ENCODE data around the gene COPE.
"Not testable (repeated sequence)": the region's sequence is repeated elsewhere in the genome, so short reads cannot be mapped to it uniquely, and the experiment has no call there.

COPE gene

GRCh38 chr19:18921593-18921992 lies 2.4 kb upstream of the COPE start:
- Histone ChIP-seq H3K9ac (ENCODE audit: low read length in 2 of 2) (no peak overlapping the region), H3K4me3 (ENCODE audit: low read length in 2 of 2) (no peak overlapping the region), H3K36me3 (ENCODE audit: control insufficient read depth in 2 of 2, insufficient read depth in 2 of 2, low read length in 2 of 2) (peaks cover 25 to 37% of the 10 kb centered on the region in 2 donors), H3K27me3 (ENCODE audit: control insufficient read depth in 1 of 2, insufficient read depth in 2 of 2, low read length in 2 of 2) (no peaks in the 10 kb centered on the region), H3K4me1 (ENCODE audit: control insufficient read depth, insufficient read depth, low read length) (peaks cover 28% of the 10 kb centered on the region), H3K9me3 (ENCODE audit: control insufficient read depth in 2 of 2, low read length in 2 of 2) (no peaks in the 10 kb centered on the region), H3K27ac (ENCODE audit: low read length) (no peak overlapping the region)

GRCh38 chr19:18920400-18920799 lies 1.2 kb upstream of the COPE start:
- Histone ChIP-seq H3K9me3 (ENCODE audit: control insufficient read depth in 2 of 2, low read length in 2 of 2) (no peaks in the 10 kb centered on the region), H3K27me3 (ENCODE audit: control insufficient read depth in 1 of 2, insufficient read depth in 2 of 2, low read length in 2 of 2) (no peaks in the 10 kb centered on the region), H3K9ac (ENCODE audit: low read length in 2 of 2) (peak overlapping the region; percentile 90 to 95), H3K36me3 (ENCODE audit: control insufficient read depth in 2 of 2, insufficient read depth in 2 of 2, low read length in 2 of 2) (peaks cover 23 to 30% of the 10 kb centered on the region in 2 donors), H3K27ac (ENCODE audit: low read length) (no peak overlapping the region), H3K4me1 (ENCODE audit: control insufficient read depth, insufficient read depth, low read length) (peaks cover 33% of the 10 kb centered on the region), H3K4me3 (ENCODE audit: low read length in 2 of 2) (peak overlapping the region; percentile 93 to 100)

DNA sequence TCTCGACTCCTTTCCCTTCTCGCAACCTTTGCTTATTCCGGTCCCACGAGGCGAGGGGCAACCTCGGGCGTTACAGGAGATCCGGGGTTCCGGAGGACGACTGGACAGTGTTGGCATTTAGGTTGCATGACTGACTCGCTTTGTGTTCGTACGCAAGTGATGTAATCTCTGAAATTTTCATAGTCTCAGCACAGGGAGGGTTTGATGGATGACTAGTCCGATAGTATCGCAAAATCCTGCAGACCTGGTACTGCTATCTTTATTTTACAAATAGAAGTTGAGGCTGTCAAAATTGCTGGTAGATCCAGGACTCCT lies 670 bp upstream of the COPE start:
- no peaks in the 10 kb centered on the region for H3K27me3 ChIP-seq (ENCODE audit: control insufficient read depth in 1 of 2, insufficient read depth in 2 of 2, low read length in 2 of 2)
- no peaks in the 10 kb centered on the region for H3K9me3 ChIP-seq (ENCODE audit: control insufficient read depth in 2 of 2, low read length in 2 of 2)
- H3K9ac ChIP-seq (ENCODE audit: low read length in 2 of 2), result peak overlapping the region; percentile 90 to 95
- peaks cover 25 to 27% of the 10 kb centered on the region in 2 donors for H3K36me3 ChIP-seq (ENCODE audit: control insufficient read depth in 2 of 2, insufficient read depth in 2 of 2, low read length in 2 of 2)
- peaks cover 34% of the 10 kb centered on the region for H3K4me1 ChIP-seq (ENCODE audit: control insufficient read depth, insufficient read depth, low read length)
- peak overlapping the region; percentile 71 for H3K27ac ChIP-seq (ENCODE audit: low read length)
- H3K4me3 ChIP-seq (ENCODE audit: low read length in 2 of 2), result peak overlapping the region; percentile 93 to 100

DNA sequence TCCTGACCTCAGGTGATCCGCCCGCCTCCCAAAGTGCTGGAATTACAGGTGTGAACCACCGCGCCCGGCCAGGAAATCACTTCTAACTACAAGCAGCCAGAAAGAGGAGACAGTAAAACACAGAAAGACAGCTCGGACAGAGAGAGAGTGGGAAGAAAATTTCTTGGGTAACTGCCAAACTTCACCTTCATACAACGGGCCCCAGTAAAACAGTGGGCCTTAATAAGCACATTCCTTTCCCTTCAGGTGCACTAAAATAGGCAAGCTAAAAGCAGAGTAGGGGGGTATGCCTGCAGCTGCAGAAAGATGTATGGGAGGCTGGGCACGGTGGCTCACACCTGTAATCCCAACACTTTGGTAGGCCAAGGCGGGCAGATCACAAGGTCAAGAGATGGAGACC lies 1.6 kb downstream of the COPE start:
- H3K9me3 ChIP-seq (ENCODE audit: control insufficient read depth in 2 of 2, low read length in 2 of 2); H3K4me3 ChIP-seq (ENCODE audit: low read length in 2 of 2); H3K27ac ChIP-seq (ENCODE audit: low read length); H3K27me3 ChIP-seq (ENCODE audit: control insufficient read depth in 1 of 2, insufficient read depth in 2 of 2, low read length in 2 of 2); H3K9ac ChIP-seq (ENCODE audit: low read length in 2 of 2): not testable (repeated sequence)
- H3K4me1 ChIP-seq (ENCODE audit: control insufficient read depth, insufficient read depth, low read length), result peaks cover 34% of the 10 kb centered on the region
- H3K36me3 ChIP-seq (ENCODE audit: control insufficient read depth in 2 of 2, insufficient read depth in 2 of 2, low read length in 2 of 2), result peaks cover 16% of the 10 kb centered on the region in 2 donors

DNA sequence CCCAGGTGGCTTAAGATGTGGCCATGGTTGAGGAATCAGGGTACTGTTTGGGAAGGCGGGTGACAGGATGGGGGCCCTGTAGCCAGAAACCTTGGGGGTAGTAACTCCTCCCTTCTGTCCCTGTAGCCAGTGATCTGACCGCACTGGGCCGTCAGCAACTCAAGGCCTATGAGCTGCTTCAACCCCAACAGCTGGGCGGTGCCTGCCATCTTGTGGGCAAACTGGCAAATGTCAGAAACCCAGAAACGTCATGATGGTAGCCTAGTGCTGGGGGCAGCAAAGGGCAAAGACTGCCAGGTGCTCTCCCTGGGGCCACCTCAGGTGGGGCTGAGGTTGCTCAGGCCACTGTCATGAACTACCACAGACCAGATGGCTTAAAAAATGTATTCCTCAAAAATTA lies 3.5 kb downstream of the COPE start:
- no peaks in the 10 kb centered on the region for H3K9me3 ChIP-seq (ENCODE audit: control insufficient read depth in 2 of 2, low read length in 2 of 2)
- no peaks in the 10 kb centered on the region for H3K27me3 ChIP-seq (ENCODE audit: control insufficient read depth in 1 of 2, insufficient read depth in 2 of 2, low read length in 2 of 2)
- peaks cover 9 to 12% of the 10 kb centered on the region in 2 donors for H3K36me3 ChIP-seq (ENCODE audit: control insufficient read depth in 2 of 2, insufficient read depth in 2 of 2, low read length in 2 of 2)
- no peak overlapping the region for H3K27ac ChIP-seq (ENCODE audit: low read length)
- H3K4me3 ChIP-seq (ENCODE audit: low read length in 2 of 2), result no peak overlapping the region
- H3K4me1 ChIP-seq (ENCODE audit: control insufficient read depth, insufficient read depth, low read length), result peaks cover 29% of the 10 kb centered on the region
- no peak overlapping the region for H3K9ac ChIP-seq (ENCODE audit: low read length in 2 of 2)

DNA sequence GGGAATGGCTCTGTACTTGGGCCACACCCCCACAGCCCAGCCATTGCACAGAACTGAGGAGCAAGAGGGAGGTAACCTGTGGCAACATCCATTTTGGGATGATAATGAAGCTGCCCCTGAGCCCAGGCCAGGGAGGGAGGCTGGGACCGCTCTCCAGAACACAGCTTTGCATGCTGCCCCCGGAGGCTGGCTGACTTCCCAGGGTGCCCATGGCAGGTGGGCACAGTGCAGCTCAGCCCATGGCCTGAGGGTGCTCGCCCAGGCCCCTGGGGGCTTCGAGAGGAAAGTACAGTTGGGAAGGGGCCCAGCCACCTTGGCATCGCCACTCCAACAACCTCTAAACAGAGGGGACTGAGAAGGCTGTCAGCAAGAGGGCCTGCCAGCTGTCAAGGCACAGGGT lies 5.7 kb downstream of the COPE start:
- Histone ChIP-seq H3K9me3 (ENCODE audit: control insufficient read depth in 2 of 2, low read length in 2 of 2) (no peaks in the 10 kb centered on the region), H3K4me3 (ENCODE audit: low read length in 2 of 2) (no peak overlapping the region), H3K4me1 (ENCODE audit: control insufficient read depth, insufficient read depth, low read length) (peaks cover 15% of the 10 kb centered on the region), H3K27ac (ENCODE audit: low read length) (no peak overlapping the region), H3K27me3 (ENCODE audit: control insufficient read depth in 1 of 2, insufficient read depth in 2 of 2, low read length in 2 of 2) (no peaks in the 10 kb centered on the region), H3K9ac (ENCODE audit: low read length in 2 of 2) (no peak overlapping the region), H3K36me3 (ENCODE audit: control insufficient read depth in 2 of 2, insufficient read depth in 2 of 2, low read length in 2 of 2) (peaks cover 12% of the 10 kb centered on the region in 2 donors)

- Histone ChIP-seq H3K9me3 (ENCODE audit: control insufficient read depth in 2 of 2, low read length in 2 of 2) (no peaks in the 10 kb centered on the region), H3K36me3 (ENCODE audit: control insufficient read depth in 2 of 2, insufficient read depth in 2 of 2, low read length in 2 of 2) (peaks cover 12% of the 10 kb centered on the region in 2 donors), H3K27me3 (ENCODE audit: control insufficient read depth in 1 of 2, insufficient read depth in 2 of 2, low read length in 2 of 2) (no peaks in the 10 kb centered on the region), H3K4me3 (ENCODE audit: low read length in 2 of 2) (no peak overlapping the region), H3K9ac (ENCODE audit: low read length in 2 of 2) (no peak overlapping the region), H3K27ac (ENCODE audit: low read length) (no peak overlapping the region), H3K4me1 (ENCODE audit: control insufficient read depth, insufficient read depth, low read length) (peaks cover 12% of the 10 kb centered on the region)
These were observed 6.3 kb downstream of the COPE start for GRCh38 chr19:18912933-18913332.

DNA sequence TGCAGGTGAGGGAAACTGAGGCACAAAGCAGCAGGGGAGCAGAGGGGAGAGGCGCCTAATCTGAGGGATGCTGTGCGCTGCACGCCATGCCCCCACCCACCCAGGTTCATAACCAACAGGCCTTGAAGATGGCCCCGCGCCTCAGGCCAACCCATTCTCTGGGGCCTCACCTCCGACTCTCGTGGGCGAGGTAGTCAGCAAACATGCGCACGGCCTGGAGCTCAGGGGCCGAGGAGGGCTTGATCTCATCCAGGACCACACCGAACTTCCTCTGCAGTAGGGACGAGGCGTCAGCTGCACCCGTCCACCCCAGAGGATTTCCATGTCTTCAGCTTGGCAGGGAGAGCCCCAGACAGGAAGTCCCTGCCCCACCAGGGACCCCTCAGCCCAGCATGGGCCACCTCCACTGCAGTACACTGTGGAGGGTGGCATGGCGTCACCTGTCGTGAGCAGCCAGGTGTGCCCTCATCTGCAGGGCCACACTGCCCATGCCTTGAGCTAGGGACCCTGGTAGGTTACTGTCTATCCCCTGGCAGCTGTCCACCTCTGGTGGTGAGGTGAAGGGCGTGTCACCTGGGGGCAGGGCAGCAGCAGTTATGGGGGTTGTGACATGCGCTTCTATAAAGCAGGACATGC lies 8.3 kb downstream of the COPE start:
- Histone ChIP-seq H3K27ac (ENCODE audit: low read length) (no peak overlapping the region), H3K4me3 (ENCODE audit: low read length in 2 of 2) (no peak overlapping the region), H3K9me3 (ENCODE audit: control insufficient read depth in 2 of 2, low read length in 2 of 2) (no peaks in the 10 kb centered on the region), H3K9ac (ENCODE audit: low read length in 2 of 2) (no peak overlapping the region), H3K36me3 (ENCODE audit: control insufficient read depth in 2 of 2, insufficient read depth in 2 of 2, low read length in 2 of 2) (peaks cover 21 to 23% of the 10 kb centered on the region in 2 donors), H3K27me3 (ENCODE audit: control insufficient read depth in 1 of 2, insufficient read depth in 2 of 2, low read length in 2 of 2) (no peaks in the 10 kb centered on the region), H3K4me1 (ENCODE audit: control insufficient read depth, insufficient read depth, low read length) (peaks cover 5% of the 10 kb centered on the region)

DNA sequence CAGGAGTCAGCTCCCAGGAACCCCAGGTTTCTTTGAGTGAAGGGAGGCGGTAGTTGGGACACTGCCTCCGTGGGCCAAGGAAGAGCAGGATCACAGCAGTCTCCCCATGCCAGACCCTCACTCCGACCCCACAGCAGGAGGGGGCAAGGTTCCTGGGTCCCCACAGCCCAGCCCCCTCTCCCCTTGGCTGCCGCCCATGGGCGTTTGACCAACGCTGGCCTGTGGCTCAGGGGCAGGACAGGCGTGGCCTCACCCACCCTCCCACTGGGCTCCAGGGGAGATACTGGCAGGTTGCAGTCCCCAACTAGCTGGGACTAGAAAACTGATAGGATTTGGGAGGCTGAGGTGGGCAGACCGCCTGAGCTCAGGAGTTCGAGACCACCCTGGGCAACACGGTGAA lies 9.2 kb downstream of the COPE start:
- Histone ChIP-seq H3K9me3 (ENCODE audit: control insufficient read depth in 2 of 2, low read length in 2 of 2) (no peaks in the 10 kb centered on the region), H3K27ac (ENCODE audit: low read length) (no peak overlapping the region), H3K9ac (ENCODE audit: low read length in 2 of 2) (no peak overlapping the region), H3K27me3 (ENCODE audit: control insufficient read depth in 1 of 2, insufficient read depth in 2 of 2, low read length in 2 of 2) (no peaks in the 10 kb centered on the region), H3K4me3 (ENCODE audit: low read length in 2 of 2) (no peak overlapping the region), H3K36me3 (ENCODE audit: control insufficient read depth in 2 of 2, insufficient read depth in 2 of 2, low read length in 2 of 2) (peaks cover 19 to 24% of the 10 kb centered on the region in 2 donors), H3K4me1 (ENCODE audit: control insufficient read depth, insufficient read depth, low read length) (no peaks in the 10 kb centered on the region)

DNA sequence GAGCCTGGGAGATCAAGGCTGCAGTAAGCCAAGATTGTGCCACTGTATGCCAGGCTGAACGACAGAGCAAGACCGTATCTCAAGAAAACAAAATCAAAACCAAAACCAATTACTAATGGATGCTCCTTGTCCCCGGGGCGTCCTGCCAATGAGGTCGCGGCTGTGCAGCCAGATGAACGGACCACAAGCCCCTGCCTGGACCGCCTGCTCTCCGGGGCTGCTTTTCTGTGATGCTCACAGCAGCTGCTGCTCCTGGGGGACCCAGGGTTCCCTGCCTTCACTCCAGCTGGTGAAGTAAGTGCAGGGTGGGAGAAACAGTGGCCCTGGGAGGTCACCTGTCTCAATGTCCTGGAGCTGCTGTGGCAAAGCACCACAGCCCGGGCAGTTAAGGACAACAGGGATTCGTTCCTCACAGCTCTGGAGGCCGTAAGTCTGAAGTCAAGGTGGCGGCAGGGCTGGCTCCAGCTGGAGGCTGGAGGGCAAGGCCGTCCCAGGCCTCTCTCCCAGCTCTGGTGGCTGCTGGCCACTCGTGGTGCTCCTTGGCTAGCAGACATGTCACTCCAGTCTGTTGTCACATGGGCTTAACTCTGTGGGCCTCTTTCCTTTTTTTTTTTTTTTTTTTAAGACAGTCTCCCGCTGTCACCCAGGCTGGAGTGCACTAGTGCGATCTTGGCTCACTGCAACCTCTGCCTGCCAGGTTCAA lies 10.1 kb downstream of the COPE start:
- no peaks in the 10 kb centered on the region for H3K9me3 ChIP-seq (ENCODE audit: control insufficient read depth in 2 of 2, low read length in 2 of 2)
- H3K36me3 ChIP-seq (ENCODE audit: control insufficient read depth in 2 of 2, insufficient read depth in 2 of 2, low read length in 2 of 2), result peaks cover 22 to 25% of the 10 kb centered on the region in 2 donors
- no peak overlapping the region for H3K4me3 ChIP-seq (ENCODE audit: low read length in 2 of 2)
- H3K27me3 ChIP-seq (ENCODE audit: control insufficient read depth in 1 of 2, insufficient read depth in 2 of 2, low read length in 2 of 2), result no peaks in the 10 kb centered on the region
- H3K27ac ChIP-seq (ENCODE audit: low read length), result no peak overlapping the region
- no peak overlapping the region for H3K9ac ChIP-seq (ENCODE audit: low read length in 2 of 2)
- H3K4me1 ChIP-seq (ENCODE audit: control insufficient read depth, insufficient read depth, low read length), result no peaks in the 10 kb centered on the region

All from stomach smooth muscle (tissue), 2 donors.